K562 treated with DMSO at 1 percent for 48 hours (cell line): ENCODE results near the gene SKA2. TPM values are rescaled to one million over a fixed set of nuclear protein-coding genes. Genes with fewer than 3 reads are reported as not detected.

Experiments used
- total RNA-seq: library from RNA; unstranded; fragments of 300-600 nt; gene quantifications from 2 replicates; pipeline ENCODE4 v1.2.3, GENCODE V29; 2022; ENCODE audit warnings: low replicate concordance; ENCODE audit errors: extremely low read depth

SKA2 gene, protein sequence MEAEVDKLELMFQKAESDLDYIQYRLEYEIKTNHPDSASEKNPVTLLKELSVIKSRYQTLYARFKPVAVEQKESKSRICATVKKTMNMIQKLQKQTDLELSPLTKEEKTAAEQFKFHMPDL
- total RNA-seq: not detected in 2 replicates

GRCh38 chr17:59154721-59155438 is at the start of gene SKA2:
SKA2 (minus strand) TSS chr17:59155186; CDS start chr17:59155163, 23 bp downstream.

GRCh38 chr17:59155439-59156177 is 622 bp upstream of the SKA2 start, which contains the start of gene PRR11:
PRR11 (plus strand) TSS chr17:59155746; CDS start chr17:59169753, 14,007 bp downstream.

DNA sequence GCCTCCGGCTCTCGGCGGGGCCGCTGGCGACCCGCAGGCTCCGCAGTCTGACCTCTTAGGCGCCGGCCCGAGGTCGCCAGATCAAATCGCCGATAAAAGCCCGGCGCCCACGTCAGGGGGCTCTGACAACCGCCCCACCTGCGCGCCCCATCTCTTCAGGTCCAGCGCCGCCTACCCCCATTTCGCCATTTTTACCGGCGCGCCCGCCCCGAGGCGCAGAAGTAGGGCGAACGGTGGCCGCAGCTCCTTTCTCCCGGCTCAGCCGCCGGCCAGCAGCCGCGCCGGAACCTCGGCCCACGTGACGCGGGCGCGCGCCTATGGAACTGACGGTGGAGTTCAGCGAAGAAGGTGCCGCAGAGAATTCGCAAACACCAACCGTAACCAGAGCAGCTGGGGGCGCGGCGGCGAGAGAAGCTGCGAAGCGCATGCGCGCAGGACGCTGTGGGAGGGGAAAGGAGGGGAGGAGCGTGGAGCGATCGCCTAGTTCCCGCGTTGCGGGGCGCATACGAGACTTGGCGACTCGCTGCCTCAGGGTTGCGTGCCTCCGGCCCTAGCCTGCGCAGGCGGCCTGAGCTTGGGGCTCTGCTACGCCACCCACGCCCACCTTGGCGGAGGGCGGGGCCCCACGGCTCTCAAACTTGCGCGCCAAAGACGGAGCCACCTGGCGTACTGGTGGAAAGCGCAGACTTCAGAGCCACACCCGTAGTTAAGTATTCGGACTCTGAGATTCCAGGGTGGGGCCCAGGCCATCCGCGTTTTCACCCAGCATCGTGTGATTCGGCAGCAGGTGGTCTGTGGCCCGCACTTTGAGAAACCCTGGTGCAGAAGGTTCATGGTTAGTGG is 48.3 kb downstream of the SKA2 start, which contains the start of gene TRIM37:
Gene TRIM37 (minus strand): TSS at position 418 of the 843 bp plus-strand sequence. CDS start 419 bp downstream, outside the sequence.

Other genes starting within 250 kb of the SKA2 start
- gene TRIM37, start 48.3 kb downstream of the SKA2 start, total RNA-seq: not detected in 2 replicates
- gene PRR11, start 560 bp upstream of the SKA2 start, total RNA-seq: not detected in 2 replicates
- gene SMG8, start 54.8 kb upstream of the SKA2 start, total RNA-seq: not detected in 2 replicates
- gene GDPD1, start 65.3 kb upstream of the SKA2 start, total RNA-seq: not detected in 2 replicates
- not detected in 2 replicates for gene YPEL2, start 176.5 kb upstream of the SKA2 start, total RNA-seq